HG03432 (cell line): ENCODE data around the gene GLTP.
"Not testable (repeated sequence)": the region's sequence is repeated elsewhere in the genome, so short reads cannot be mapped to it uniquely, and the experiment has no call there.

Experiments
- ATAC-seq: cut with Tn5 transposase; IDR thresholded peaks from one replicate; pipeline ENCODE4 v1.9.1; 2021; ENCODE audit warnings: mild to moderate bottlenecking, moderate library complexity; ENCODE audit not compliant: unreplicated experiment

GLTP gene, protein sequence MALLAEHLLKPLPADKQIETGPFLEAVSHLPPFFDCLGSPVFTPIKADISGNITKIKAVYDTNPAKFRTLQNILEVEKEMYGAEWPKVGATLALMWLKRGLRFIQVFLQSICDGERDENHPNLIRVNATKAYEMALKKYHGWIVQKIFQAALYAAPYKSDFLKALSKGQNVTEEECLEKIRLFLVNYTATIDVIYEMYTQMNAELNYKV

DNA sequence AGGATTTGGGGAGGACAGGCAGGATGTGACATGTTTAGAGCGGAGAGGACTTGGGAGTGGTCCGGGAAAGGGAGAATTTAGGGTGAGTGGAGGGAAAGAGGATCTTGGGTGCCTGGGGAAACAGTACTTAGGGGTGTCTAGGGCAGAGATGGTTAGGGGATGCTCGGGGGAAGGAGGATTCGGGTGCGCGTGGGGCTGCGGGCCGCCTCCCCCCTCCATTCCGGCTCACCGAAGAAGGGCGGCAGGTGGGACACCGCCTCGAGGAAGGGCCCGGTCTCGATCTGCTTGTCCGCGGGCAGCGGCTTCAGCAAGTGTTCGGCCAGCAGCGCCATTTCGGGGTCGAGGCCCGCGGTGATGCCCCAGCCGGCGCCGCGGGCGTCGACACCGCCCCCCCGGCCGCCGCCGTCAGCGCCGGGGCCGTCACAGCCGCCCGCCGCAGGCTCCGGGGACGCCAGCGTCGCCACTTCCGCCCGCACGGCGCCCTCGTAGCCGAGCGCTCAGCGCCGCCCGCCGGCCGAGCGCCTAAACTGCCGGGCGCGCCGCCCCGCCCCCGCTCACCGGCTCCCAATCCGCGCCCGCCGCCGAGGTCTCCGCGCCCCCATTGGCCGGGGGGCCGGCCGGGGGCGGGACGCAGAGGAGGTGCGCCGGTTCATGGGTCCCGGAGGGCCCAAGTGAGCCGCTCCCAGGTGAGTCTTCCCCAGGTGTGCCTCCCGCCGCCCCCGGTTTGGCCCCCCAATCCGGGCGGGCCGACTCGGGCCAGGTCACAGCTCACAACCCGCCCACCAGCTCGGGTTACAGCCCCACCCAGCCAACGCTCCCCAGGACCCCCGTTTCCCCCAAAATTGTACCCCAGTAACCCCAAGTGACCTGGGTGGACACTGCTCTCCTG, at the start of gene GLTP:
GLTP (minus strand) TSS at position 499 of the 889 bp plus-strand sequence; CDS start at position 332, 167 bp downstream.
- ATAC-seq, result peak; percentile 96

DNA sequence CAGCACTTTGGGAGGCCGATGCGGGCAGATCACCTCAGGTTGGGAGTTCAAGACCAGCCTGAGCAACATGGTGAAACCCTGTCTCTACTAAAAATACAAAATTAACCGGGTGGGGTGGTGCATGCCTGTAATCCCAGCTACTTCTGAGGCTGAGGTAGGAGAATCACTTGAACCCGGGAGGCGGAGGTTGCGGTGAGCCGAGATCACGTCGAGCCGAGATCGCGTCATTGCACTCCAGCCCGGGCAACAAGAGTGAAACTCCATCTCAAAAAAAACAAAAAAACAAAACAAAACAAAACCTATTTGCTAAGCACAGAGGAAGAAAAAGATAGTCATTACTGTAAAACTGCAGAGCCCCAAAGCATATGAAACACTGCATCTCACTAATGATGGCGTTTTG, 49.0 kb upstream of the GLTP start:
- not testable (repeated sequence) for ATAC-seq

DNA sequence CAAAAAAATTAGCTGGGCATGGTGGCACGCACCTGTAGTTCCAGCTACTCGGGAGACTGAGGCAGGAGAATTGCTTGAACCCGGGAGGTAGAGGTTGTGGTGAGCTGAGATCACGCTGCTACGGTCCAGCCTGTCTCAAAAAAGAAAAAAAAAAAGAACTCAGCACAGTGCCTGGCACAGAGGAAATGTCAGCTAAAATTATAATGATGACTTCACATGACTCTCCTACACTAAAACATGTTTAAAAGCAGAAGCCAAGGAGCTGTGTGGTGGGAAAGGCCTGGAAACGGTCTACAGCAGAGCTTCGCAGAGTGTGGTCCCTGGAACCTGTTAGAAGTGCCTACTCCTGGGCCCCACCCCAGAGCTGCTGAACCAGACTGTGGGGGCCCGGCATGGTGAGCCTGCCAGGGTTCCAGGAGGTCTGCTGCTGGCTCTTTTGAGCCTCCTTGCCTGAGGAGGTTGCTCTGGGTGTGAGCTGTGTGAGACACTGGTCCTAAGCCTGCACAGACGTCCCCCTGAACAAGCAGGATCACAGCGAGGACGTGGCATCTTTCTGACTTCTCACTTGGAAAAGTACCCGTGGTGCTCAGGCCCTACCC, 47.8 kb upstream of the GLTP start:
- ATAC-seq, result no peak

DNA sequence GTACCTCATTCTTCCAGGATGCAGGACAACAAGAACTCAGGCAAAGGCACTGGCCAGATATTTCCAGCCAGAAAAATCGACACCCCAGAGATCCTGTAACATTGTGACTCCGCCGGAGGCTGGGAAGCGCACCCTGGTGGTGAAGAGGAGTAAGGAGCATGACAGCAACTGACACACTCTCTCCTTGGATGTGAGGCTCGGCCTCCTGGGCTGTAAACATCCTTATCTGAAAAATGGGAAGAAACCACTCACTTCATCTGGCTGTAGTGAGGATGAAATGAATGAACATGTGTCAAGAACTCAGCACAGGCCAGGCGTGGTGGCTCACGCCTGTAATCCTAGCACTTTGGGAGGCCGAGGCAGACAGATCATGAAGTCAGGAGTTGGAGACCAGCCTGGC, 47.3 kb upstream of the GLTP start:
- ATAC-seq, result no peak

DNA sequence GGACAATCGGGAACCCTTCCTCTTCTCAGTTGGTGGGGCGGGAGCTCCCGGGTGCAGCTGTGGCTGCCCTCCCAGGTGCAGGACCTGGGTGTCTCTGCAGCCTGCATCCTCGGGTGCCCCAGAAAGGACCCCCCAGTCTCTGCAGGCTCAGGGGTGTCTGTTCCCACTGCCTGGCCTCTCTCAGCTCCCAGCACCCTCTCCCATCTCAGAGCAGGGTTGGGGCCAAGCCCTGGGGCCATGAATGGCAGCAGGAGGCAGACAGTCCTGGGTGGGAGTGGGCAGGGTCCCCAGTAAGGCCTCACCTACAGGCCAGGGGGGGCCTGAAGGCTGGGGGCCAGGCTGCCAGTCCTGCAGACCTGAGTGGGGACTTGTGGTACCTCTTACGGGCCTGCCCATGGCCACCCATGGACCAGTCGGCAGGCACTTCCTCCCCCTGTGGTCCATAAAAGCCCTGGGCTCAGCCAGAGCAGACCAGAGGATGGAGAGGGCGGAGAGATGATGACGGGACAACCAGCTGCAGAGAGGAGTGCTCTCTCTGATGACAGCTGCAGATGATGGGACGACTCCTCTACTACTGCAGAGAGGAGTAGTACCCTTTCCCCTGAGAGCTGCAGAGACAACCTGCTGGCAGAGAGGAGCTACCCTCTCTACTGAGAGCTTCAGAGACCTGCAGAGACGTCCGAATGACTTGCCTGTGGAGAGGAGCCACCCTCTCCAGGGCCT, 46.3 kb upstream of the GLTP start:
- no peak for ATAC-seq

DNA sequence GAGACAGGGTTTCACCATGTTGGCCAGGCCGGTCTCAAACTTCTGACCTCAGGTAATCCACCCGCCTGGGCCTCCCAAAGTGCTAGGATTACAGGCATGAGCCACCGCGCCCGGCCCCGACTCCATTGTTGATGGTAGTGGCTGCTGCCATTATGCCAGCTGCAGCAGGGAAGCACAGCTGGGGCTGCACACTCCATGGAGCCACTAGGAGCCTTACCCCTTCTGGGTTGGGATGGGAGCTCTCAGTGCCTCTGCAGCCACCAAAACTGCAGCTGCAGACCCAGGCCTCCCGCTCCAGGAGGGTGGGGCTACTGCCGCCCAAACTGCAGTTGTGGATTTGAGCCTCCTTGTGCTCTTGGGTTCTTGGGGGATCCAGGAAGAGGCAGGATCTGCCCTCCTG, 45.7 kb upstream of the GLTP start:
- no peak for ATAC-seq

DNA sequence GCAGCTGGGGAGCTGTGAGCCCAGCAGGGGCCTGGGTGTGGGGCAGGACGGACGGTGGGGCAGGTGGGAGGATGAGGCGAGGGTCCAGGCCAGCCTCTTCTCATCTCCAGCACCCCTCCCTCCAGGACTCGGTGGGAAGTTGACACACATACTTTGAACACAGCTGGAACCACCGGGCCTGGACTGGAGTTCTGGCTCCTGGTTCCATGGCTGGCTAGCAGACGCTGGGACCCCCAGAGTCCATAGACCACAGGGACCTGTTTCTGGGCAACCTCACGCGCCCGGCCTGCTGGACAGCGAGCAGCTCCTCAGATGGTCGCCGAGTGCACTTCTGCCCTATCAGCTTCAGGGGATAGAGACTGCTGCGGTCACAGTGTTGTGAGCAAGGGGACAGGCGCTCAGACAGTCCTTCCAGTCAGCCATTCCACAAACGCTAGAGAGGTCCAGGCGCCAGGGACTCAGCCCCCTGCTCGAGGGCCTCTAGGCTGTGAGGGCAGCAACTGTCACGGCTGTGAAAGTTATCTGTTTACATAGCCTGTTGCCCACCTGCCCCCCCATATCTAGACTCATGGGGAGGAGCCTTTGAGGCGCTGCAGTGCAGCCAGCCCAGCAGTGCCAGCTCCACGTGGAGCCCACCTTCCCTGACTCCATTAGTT, 45.0 kb upstream of the GLTP start:
- no peak for ATAC-seq

DNA sequence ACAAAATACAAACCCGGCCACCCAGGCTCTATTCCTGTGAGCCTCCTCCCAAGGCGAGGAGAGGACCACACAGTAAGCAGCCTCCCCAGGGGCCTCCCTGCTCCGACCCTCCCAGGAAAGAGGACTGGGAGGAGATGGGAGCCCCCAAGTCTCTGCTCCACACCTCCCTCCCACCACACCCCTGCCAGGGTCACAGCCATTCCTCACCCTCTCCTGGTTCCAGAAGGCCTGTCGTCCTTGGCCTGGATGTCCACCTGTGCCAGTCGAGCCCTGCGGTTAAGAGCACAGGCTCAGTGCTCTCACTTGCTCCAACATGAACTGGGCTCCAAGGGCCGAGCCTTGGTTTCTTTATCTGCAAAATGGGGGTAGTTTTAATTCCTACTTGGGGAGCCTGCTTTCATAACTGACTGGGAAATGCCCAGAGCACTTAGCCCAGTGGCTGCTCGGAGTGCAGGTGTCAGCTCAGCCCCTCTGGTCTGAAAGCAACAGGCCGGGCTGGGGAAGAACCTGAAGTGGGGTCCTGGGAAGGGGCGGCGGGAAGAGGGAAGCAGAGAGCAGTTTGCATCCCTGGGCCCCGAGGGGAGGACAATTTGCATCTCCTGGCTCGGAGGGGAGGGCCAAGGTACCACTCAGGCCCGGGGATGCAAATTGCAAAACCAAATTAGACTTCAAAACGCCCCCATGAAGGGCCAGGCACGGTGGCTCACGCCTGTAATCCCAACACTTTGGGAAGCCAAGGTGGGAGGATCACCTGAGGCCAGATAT, 43.3 kb upstream of the GLTP start:
- no peak for ATAC-seq

DNA sequence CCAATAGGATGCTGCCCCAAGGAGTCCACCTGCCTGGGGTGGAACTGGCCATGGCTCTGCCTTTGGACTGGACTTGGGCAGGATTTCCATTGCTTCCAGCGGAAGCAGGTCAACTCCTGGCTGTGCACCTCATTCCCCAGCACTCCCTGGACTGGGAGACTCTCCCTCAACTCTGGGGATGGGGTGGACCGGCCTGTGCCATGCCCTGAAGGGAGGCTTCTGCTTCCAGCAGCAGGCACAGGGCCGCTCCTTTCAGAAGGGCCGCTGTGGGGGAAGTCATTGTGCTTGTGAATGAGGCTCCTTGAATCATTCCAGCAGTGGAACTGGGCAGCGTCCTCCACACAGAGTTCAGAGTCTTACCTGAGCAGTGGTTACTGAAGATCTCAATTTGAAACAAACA, 42.7 kb upstream of the GLTP start:
- no peak for ATAC-seq

DNA sequence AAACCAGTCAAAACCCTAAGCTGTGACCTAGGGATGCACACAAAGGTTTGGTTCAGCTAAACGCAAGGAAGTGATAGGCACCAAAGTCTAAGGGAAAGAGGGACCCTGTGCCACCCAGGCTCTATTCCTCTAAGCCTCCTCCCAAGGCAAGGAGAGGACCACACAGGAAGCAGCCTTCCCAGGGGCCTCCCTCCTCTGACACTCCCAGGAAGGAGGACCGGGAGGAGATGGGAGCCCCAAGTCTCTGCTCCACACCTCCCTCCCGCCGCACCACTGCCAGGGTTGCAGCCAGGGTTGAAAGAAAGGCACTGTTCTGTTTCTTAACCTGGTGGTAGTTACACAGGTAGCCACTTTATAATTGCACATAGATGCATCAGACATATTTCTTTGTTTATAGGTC, 41.6 kb upstream of the GLTP start:
- ATAC-seq, result no peak

DNA sequence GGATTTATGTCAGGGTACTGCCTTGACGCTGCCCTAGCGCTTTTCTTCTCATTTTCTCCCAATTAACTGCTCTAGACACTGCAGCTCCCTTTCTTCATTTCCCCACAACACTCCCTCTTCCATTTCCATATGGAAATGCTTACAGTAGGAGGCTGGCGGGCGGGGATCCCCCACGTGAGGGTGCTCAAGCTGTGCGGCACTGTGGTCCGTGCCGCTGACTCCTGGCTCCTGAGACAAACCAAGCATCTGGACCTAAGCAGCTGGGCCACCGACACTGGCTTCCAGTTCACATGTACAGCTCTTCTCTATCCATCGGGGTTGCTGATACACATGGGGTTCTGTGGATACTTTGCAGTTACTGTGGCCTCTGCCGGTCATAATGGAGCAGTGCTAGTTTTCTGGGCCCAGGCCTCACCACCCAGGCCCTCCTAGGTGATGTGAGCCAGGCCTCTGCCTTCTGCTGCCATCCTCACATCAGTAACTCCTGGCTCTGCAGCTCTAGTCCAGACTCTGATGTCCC, 40.0 kb upstream of the GLTP start:
- no peak for ATAC-seq

DNA sequence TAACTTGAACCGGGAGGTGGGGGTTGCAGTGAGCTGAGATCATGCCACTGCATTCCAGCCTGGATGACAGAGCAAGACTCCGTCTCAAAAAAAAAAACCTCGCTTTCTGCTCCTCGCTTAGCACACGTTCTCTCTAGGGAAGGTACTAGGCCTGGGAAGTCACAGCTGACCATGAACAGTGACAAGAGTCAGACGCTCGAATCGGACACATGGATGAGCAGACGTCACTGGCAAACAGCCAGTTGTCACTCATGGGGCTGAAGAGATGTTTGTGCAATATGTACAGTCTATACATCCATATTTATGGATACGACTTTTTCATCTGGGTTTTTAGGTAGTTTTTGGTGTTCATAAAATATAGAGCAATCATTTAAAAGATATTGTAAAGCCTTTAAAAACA, 39.1 kb upstream of the GLTP start:
- no peak for ATAC-seq

DNA sequence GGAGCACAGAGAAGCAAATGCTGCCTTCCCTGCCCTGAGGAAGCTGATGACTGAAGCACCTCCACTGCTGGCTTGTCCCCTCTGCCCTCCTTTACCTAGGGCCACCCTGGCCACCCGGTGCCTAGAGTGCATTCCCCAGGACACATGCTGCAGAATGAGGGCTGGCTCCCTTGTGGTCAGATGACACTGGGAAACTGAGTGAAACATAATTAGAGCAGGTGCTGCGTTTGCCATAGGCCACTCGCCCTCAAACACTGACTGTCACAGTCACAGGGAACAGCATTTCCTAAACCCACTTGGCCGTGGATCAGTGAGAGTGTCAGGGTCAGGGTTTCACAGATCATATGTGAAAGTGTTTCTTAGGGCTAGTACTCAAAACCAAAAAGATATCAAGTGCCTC, 35.7 kb upstream of the GLTP start:
- no peak for ATAC-seq

DNA sequence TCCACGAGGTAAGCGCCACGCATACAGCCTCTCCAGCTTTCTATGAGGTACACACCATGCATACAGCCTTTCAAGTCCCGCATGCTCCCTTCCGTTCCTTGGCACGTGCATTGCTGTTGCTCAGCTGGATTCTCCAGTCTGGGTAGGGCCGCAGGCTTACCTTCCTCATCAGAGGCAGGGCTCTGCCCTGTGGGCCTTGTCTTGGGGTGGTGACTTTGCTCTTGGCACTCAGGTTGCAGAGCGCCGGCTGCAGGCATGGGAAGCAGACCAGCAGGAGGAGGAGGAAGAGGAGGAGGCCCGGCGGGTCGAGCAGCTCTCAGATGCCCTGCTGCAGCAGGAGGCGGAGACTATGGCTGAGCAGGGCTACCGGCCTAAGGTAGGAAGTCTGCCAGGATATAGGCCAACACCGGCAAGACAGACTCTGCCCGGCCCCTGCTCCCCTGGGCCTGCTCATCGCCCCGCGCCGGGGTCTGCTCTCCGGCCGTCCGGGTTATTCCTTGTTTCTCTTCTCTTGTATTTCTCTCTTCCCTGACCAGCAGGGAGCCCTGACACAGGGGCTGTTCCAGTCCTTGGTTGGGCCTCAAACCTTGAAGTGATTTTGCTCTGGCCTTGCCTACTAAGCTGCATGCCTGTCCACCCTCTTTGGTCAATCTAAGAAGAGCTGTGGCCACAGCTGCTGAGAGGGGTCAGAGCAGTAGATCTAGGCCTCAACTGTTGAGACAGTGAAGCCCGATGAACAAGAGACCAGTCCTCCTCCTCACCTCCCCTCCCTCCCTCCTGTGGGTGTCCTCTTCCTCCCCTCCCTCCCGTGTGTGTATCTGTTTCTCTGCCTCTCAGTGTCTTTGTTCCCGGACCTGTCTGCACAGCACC, 35.1 kb upstream of the GLTP start:
- no peak for ATAC-seq

DNA sequence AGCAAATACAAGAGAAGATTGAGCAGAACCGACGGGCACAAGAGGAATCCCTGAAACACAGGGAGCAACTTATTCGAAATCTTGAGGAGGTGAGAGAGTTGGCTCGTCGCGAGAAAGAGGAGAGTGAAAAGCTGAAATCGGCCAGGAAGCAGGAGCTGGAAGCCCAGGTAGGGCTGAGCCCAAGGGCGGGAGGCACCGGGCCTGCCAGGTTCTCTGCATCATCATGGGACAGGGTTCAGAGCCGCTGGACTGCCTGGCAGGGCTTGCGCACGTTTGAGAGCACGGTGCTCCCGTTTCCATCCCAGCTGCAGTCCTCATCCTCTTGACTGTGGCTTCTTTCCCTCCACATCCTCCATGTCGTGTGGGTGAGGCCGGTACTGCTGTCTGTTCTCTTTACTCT, 34.1 kb upstream of the GLTP start:
- ATAC-seq, result no peak

DNA sequence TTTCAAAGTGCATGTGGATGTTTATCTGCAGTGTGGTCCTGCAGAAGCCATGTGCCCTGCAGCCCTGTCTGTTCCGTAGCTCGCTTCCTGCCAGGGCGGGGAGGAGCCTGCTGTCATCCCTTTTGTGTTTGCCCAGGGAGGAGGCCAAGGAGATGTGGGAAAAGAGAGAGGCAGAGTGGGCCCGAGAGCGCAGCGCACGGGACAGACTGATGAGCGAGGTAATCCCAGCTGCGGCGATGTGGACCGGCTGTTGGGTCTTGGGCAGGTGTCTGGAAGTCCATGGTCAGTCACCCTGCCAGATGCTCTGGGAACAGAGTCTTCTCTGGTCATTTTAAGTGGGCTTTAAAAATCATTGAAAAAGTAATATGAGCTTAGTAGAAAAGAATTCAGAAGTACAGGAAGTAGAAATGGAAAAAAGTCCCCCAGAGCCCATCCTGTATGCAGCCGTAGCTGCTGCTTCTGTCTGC, 32.5 kb upstream of the GLTP start:
- ATAC-seq, result no peak

DNA sequence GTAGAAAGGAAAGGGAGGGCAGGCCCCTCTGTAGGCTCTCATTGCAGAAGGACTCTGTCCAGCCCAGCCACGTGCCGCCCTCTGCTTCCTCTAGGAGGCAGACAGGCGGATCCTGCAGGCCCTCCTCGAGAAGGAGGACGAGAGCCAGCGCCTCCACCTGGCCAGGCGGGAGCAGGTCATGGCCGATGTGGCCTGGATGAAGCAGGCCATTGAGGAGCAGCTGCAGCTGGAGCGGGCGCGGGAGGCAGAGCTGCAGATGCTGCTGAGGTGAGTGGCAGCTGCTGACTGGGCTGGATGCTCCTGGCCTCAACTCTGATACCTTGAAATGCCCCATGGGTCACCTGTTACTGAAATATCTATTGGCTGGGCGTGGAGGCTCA, 30.6 kb upstream of the GLTP start:
- ATAC-seq, result no peak

DNA sequence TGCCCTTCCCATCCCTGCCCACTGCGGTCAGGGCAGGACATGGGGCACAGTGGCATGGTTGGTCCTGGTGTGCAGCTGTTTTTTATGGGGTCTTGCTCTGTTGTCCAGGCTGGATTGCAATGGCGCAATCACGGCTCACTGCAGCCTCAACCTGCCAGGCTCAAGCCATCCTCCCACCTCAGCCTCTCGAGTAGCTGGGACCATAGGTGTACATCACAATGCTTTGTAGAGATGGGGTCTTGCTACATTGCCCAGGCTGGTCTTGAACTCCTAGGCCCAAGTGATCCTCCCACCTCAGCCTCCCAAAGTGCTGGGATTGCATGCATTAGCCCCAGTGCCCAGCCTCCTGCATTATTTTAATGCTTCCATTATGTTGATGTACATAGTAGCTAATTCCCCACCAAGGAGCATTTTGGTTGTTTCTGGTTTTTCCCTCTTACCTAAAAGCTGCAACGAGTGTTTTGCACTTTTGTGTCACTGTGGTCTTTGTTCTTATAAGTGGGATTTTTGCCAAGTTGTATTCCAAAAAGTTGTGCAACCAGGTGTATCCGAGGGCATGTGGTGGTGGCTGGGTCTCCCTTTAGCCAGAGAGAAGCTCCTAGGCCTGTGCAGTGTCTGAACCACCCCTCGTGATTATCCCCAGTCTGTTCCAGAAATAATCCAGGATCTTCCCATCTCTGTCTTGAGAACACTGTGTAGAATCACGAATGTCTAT, 30.1 kb upstream of the GLTP start:
- ATAC-seq, result no peak
